ENCODE measurements around the gene MGARP.

DNA sequence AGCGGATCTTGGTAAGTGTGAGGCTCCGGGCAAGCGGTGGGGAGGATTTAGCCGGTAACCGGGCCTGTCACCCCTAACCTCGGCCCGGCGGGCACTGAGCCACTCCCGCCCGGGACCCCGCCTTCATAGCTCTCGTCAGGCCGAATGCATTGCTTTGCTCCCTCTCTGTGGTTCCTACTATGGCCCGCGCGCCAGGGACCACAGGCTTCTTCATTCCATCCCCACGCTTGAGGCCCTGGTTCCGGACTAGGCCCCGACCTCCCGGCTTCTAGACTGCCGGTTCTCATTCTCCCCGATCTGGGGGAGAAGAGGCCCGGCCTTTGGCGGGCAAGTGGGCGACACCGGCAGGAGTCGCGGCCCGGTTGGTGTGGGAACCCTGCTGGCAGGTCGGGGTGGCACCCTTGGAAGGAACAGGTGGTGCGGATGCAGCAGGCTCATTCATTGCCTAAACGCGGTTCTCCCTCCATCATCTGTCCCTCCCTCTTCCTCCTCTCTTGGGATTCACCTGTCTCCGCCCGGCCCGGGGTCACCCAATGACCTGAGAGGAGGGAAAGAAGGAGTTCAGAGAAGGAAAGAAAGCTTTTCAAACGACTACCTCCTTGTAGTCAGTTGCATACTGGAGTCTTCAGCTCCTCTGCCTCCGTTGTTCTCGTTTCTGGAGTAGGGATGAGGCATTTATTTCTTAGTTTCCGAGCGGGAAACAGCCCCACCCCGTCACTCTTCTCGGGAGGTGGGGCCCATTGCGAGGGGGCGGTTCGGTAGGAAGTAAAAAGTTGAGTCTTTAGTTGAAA is 22.0 kb upstream of the MGARP start, which contains the start of gene NDUFC1:
- peak in 1 of 2 donors; percentile 12 for TF ChIP-seq POLR2A (IDR thresholded peaks at IDR 0.05)
- TF ChIP-seq, protein P1, sequence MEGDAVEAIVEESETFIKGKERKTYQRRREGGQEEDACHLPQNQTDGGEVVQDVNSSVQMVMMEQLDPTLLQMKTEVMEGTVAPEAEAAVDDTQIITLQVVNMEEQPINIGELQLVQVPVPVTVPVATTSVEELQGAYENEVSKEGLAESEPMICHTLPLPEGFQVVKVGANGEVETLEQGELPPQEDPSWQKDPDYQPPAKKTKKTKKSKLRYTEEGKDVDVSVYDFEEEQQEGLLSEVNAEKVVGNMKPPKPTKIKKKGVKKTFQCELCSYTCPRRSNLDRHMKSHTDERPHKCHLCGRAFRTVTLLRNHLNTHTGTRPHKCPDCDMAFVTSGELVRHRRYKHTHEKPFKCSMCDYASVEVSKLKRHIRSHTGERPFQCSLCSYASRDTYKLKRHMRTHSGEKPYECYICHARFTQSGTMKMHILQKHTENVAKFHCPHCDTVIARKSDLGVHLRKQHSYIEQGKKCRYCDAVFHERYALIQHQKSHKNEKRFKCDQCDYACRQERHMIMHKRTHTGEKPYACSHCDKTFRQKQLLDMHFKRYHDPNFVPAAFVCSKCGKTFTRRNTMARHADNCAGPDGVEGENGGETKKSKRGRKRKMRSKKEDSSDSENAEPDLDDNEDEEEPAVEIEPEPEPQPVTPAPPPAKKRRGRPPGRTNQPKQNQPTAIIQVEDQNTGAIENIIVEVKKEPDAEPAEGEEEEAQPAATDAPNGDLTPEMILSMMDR (IDR thresholded peaks at IDR 0.05): peak in 1 of 5 experiments; percentile 21

Data from tibial nerve (tissue), 3 donors.